Colon (tissue), 2 donors: ENCODE results near the gene HPCA.

Experiments
- FAIRE-seq: peaks from 2 replicates; lab custom pipeline; 2012; peaks lifted over from hg19 to GRCh38; lab: Jason Lieb, UNC
- donor health status: control.
- donor health status: control.

The HPCA gene

DNA sequence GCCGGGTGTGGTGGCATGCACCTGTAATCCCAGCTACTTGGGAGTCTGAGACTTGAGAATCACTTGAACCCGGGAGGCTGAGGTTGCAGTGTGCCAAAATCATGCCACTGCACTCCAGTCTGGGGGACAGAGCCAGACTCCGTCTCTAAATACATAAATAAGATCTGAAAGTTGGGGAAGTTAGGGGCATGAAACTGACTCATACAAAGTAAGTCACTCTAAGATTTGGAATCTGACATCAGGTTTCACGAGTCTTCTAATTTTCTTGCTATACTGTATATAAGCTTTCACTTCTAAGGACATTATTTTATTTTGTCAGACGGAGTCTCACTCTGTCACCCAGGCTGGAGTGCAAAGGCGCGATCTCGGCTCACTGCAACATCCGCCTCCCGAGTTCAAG is 48.2 kb downstream of the HPCA start:
- FAIRE-seq, result no peak

DNA sequence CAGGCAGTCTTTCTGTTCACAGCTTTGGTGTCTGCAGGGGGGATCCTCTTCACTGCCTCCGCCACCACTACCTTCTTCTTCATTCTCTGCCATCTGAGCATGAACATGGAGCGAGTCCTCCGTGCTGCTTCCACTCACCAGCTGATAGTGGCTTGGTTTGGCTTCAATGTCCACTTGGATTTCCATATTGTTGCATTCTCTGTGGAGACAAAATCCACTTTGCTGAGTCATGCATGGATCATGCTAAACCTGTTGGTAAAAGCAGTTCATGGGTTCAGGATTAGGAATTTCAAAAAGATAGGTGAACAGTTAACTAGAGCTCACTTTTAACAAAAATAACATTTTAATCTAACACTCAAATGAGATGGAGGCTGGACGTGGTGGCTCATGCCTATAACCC is 50.8 kb downstream of the HPCA start:
- no peak for FAIRE-seq

- no peak for FAIRE-seq
Measured at GRCh38 chr1:32939655-32940371, 53.5 kb downstream of the HPCA start.

- FAIRE-seq, result no peak
Measured at GRCh38 chr1:32944180-32944579, 57.9 kb downstream of the HPCA start.
